IMR-90 (cell line): ENCODE measurements around the gene ACAD9. TPM values are rescaled to one million over a fixed set of nuclear protein-coding genes. Genes with fewer than 3 reads are reported as not detected.

Source experiments
- ATAC-seq: fragments of 200-7000 bp; cut with Tn5 transposase; 2 replicates; pipeline ENCODE4 v1.9.1; 2020; ENCODE audit warnings: low read depth, mild to moderate bottlenecking, moderate library complexity
- BruUV-seq: library from RNA; stranded (reverse); fragments of 400-500 nt; replicated peaks from 2 replicates; lab custom pipeline; 2021; lab: Mats Ljungman, UMichigan
- CTCF ChIA-PET: fragments of 300-600 bp; formaldehyde crosslinking; extraction: SDS; loops from one replicate; lab custom pipeline; 2021; ENCODE audit warnings: antibody characterized with exemption; lab: Yijun Ruan, JAX
- POLR2A ChIA-PET: fragments of 300-600 bp; sonication (Branson Sonifier 250); formaldehyde crosslinking; loops from one replicate; lab custom pipeline; 2022; ENCODE audit warnings: antibody characterized with exemption; ENCODE audit not compliant: unreplicated experiment; lab: Charles Lee
- DNase-seq: peaks from one replicate; pipeline ENCODE4 v3.0.0; 2013
- H2AFZ ChIP-seq: replicated peaks from 2 replicates; pipeline ENCODE3; 2013; ENCODE audit warnings: low read length, mild to moderate bottlenecking; ENCODE audit not compliant: poor library complexity
- H2AK5ac ChIP-seq: 2 replicates; pipeline ENCODE4 v1.6.1; 2013; ENCODE audit warnings: low read depth, low read length, inconsistent platforms
- H2AK9ac ChIP-seq: replicated peaks from 2 replicates; pipeline ENCODE3; 2013; ENCODE audit warnings: mild to moderate bottlenecking, low read depth, low read length, moderate library complexity; ENCODE audit not compliant: poor library complexity
- H2BK120ac ChIP-seq: 2 replicates; pipeline ENCODE4 v1.6.1; 2013; ENCODE audit warnings: low read depth, low read length, inconsistent platforms
- H2BK15ac ChIP-seq: 3 replicates; pipeline ENCODE4 v1.6.1; 2013; ENCODE audit warnings: low read depth, low read length, inconsistent platforms
- H2BK20ac ChIP-seq: 2 replicates; pipeline ENCODE4 v1.6.1; 2013; ENCODE audit warnings: low read depth, mild to moderate bottlenecking, inconsistent platforms, low read length, moderate library complexity
- H2BK5ac ChIP-seq: 2 replicates; pipeline ENCODE4 v1.6.1; 2013; ENCODE audit warnings: mild to moderate bottlenecking, low read depth, low read length, inconsistent platforms; ENCODE audit not compliant: poor library complexity, severe bottlenecking
- H3K14ac ChIP-seq: replicated peaks from 2 replicates; pipeline ENCODE4 v1.6.1; 2013; ENCODE audit warnings: low read depth, low read length, inconsistent platforms
- H3K18ac ChIP-seq: 2 replicates; pipeline ENCODE4 v1.6.1; 2013; ENCODE audit warnings: low read depth, low read length, control low read depth
- H3K23ac ChIP-seq: 2 replicates; pipeline ENCODE4 v1.6.1; 2013; ENCODE audit warnings: low read depth, low read length, inconsistent platforms
- H3K27ac ChIP-seq: 2 replicates; pipeline ENCODE4 v1.5.1; 2013; ENCODE audit warnings: mild to moderate bottlenecking, control low read depth, low read length; ENCODE audit not compliant: insufficient read depth
- H3K27me3 ChIP-seq: 2 replicates; pipeline ENCODE4 v1.6.1; 2013; ENCODE audit warnings: low read length; ENCODE audit not compliant: control insufficient read depth, insufficient read depth
- H3K36me3 ChIP-seq: 2 replicates; pipeline ENCODE4 v1.6.1; 2013; ENCODE audit warnings: low read length, mixed read lengths; ENCODE audit not compliant: control insufficient read depth, insufficient read depth
- H3K4ac ChIP-seq: 2 replicates; pipeline ENCODE4 v1.6.1; 2013; ENCODE audit warnings: low read depth, low read length, inconsistent platforms
- H3K4me1 ChIP-seq: 2 replicates; pipeline ENCODE4 v1.6.1; 2013; ENCODE audit warnings: low read length, mixed read lengths; ENCODE audit not compliant: control insufficient read depth, insufficient read depth
- H3K4me2 ChIP-seq: 2 replicates; pipeline ENCODE4 v1.6.1; 2013; ENCODE audit warnings: low read depth, mild to moderate bottlenecking, control low read depth, low read length, moderate library complexity
- H3K4me3 ChIP-seq: 2 replicates; pipeline ENCODE4 v1.5.1; 2013; ENCODE audit warnings: low read depth, mild to moderate bottlenecking, control low read depth, low read length, moderate library complexity; ENCODE audit not compliant: insufficient read depth
- H3K56ac ChIP-seq: 2 replicates; pipeline ENCODE4 v1.6.1; 2013; ENCODE audit warnings: low read length, inconsistent platforms; ENCODE audit not compliant: insufficient read depth; ENCODE audit errors: extremely low read depth
- H3K79me1 ChIP-seq, 2 experiments: 2 replicates each; pipeline ENCODE4 v1.6.1; 2013; ENCODE audit warnings: low read length in 2 of 2, inconsistent platforms in 1 of 2, low read depth in 1 of 2
- H3K9ac ChIP-seq: 2 replicates; pipeline ENCODE4 v1.6.1; 2013; ENCODE audit warnings: low read depth, low read length, control low read depth
- H3K9me1 ChIP-seq: 2 replicates; pipeline ENCODE4 v1.6.1; 2013; ENCODE audit warnings: low read length, inconsistent platforms; ENCODE audit not compliant: insufficient read depth
- H3K9me3 ChIP-seq: 2 replicates; pipeline ENCODE4 v1.6.1; 2013; ENCODE audit warnings: low read length; ENCODE audit not compliant: control insufficient read depth, insufficient read depth
- H4K20me1 ChIP-seq: 2 replicates; pipeline ENCODE4 v1.6.1; 2013; ENCODE audit warnings: low read length, inconsistent platforms; ENCODE audit not compliant: insufficient read depth
- H4K5ac ChIP-seq: 2 replicates; pipeline ENCODE4 v1.6.1; 2013; ENCODE audit warnings: mild to moderate bottlenecking, low read depth, low read length, control low read depth
- H4K8ac ChIP-seq, 2 experiments: 2 replicates each; pipeline ENCODE4 v1.6.1; 2013; ENCODE audit warnings: low read depth in 2 of 2, low read length in 2 of 2, control low read depth in 1 of 2, inconsistent platforms in 1 of 2
- H4K91ac ChIP-seq: 2 replicates; pipeline ENCODE4 v1.6.1; 2013; ENCODE audit warnings: low read depth, low read length, inconsistent platforms; ENCODE audit not compliant: insufficient read depth
- BHLHE40 ChIP-seq: fragments of 150-350 bp; IDR thresholded peaks from 2 replicates; pipeline ENCODE4 v1.6.1; 2016; ENCODE audit warnings: mild to moderate bottlenecking, low read depth, low read length
- RCOR1 ChIP-seq: IDR thresholded peaks from 2 replicates; pipeline ENCODE4 v1.6.1; 2012; ENCODE audit warnings: mild to moderate bottlenecking, low read length, improper control_type of control experiment; ENCODE audit not compliant: insufficient replicate concordance
- WGBS, 2 experiments: methylation state at CpG; one replicate each; pipeline versions ENCODE4 v1.1.5 to v1.1.7; 2013; ENCODE audit warnings: missing lambda C conversion rate in 2 of 2; ENCODE audit not compliant: insufficient read length in 1 of 2; ENCODE audit errors: extremely low coverage in 2 of 2; 5-methylcytosine and 5-hydroxymethylcytosine counted together
- dilution Hi-C: fragments of 300-500 bp; cut with HindIII; formaldehyde crosslinking; loops from one replicate; pipeline ENCODE4 v1.14.3; 2018; ENCODE audit warnings: low sequenced_read_pairs; ENCODE audit not compliant: unreplicated experiment
- in situ Hi-C: fragments of 300-500 bp; cut with MboI; formaldehyde crosslinking; loops from 3 replicates; pipeline ENCODE4 v1.14.3; 2019; ENCODE audit warnings: low sequenced_read_pairs, inconsistent platforms, mixed read lengths
- intact Hi-C: fragments of 100-400 bp; cut with micrococcal nuclease; formaldehyde crosslinking; loops from 2 replicates; pipeline ENCODE4 v1.10.0; 2022
- polyA plus RNA-seq, 3 experiments: library from polyadenylated mRNA; depleted of rRNA; stranded (reverse); fragments of >200 nt; gene quantifications; 2 replicates each; pipeline ENCODE4 v1.2.3, GENCODE V29; 2012; ENCODE audit warnings: low replicate concordance in 1 of 3
- total RNA-seq: library from RNA; depleted of rRNA; stranded (reverse); fragments of >200 nt; gene quantifications from 2 replicates; pipeline ENCODE4 v1.2.3, GENCODE V29; 2012

Gene ACAD9
- total and polyA plus RNA-seq, 2 of the 4 experiments (the other 2 are of a cell fraction): 31.2 to 41.3 TPM

DNA sequence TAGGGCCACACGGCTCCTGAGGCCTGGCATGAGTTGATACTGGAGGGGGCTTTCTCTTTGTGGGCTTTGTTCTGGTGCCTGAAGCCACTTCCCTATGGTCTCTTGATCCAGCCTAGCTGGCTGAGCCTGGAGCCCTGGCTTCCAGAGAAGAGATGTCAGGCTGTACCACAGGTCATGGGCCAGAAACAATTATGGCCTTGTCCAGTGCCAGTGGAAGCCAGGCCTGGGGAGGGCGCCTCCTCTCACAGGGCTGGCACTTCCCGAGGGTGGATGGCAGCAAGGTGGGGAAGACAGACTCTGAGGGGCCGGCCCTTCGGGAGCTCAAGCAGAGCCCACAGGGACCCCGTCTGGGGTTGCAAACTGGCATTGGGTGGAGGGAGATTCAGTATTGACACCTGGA lies 34.9 kb upstream of the ACAD9 start:
- H4K20me1 ChIP-seq: no peaks in the 10 kb centered on the region

More for the DNA sequence above, 34.9 kb upstream of the ACAD9 start:
- H3K4me1 ChIP-seq: peaks cover 6% of the 10 kb centered on the region; the same call in 1 of the 2 replicates
- dilution Hi-C loops: no loop called here
- no peak overlapping the region for H4K91ac ChIP-seq
- POLR2A ChIA-PET: no interaction called here
- no peak overlapping the region for H3K27ac ChIP-seq
- no peak overlapping the region for H4K8ac ChIP-seq
- no peak overlapping the region for H2BK120ac ChIP-seq
- in situ Hi-C loops: no loop called here
- H2AK5ac ChIP-seq: no peak overlapping the region
- ATAC-seq (no peak), DNase-seq (no peak)
- H3K18ac ChIP-seq: no peak overlapping the region
- no peak overlapping the region for H2AK9ac ChIP-seq
- intact Hi-C loops: no loop called here
- no peaks in the 10 kb centered on the region for H3K9me3 ChIP-seq
- no peak overlapping the region for H3K56ac ChIP-seq
- H3K23ac ChIP-seq: no peak overlapping the region
- H4K5ac ChIP-seq: no peak overlapping the region
- H3K9ac ChIP-seq: no peak overlapping the region
- no peak overlapping the region for H2BK20ac ChIP-seq
- H3K4ac ChIP-seq: no peak overlapping the region
- H3K9me1 ChIP-seq: no peaks in the 10 kb centered on the region
- H3K14ac ChIP-seq: no peak overlapping the region
- H2BK15ac ChIP-seq: no peak overlapping the region
- H3K4me2 ChIP-seq: no peak overlapping the region
- TF ChIP-seq BHLHE40 (no peak), RCOR1 (no peak)
- H3K27me3 ChIP-seq: no peaks in the 10 kb centered on the region
- CTCF ChIA-PET: interaction anchor here (0.5 kb wide), 1 partner anchor 170 kb away, joined by 4 read pairs; no protein-coding TSS in a partner anchor
- no TSS peak for BruUV-seq
- WGBS, 2 experiments: no CpG with 5 or more reads among the region's 6 CpGs
- no peak overlapping the region for H2AFZ ChIP-seq
- no peaks in the 10 kb centered on the region for H3K36me3 ChIP-seq
- H2BK5ac ChIP-seq: no peak overlapping the region
- no peak overlapping the region for H3K4me3 ChIP-seq
- no peaks in the 10 kb centered on the region for H3K79me1 ChIP-seq
